D721Med (cell line): Measurements from ENCODE around the gene PTPN1.

Source experiments
- DNase-seq: peaks from one replicate; pipeline ENCODE4 v3.0.0; 2011; ENCODE audit warnings: low spot score; ENCODE audit not compliant: insufficient read length
- FAIRE-seq: peaks from 2 replicates; lab custom pipeline; 2011; peaks lifted over from hg19 to GRCh38; lab: Jason Lieb, UNC
- TF ChIP-seq, protein P1 (sequence below): IDR thresholded peaks from 2 replicates; pipeline ENCODE4 v1.5.1; 2012; ENCODE audit warnings: mild to moderate bottlenecking, control low read depth; ENCODE audit not compliant: insufficient read depth; ENCODE audit errors: missing control alignments

Gene PTPN1

DNA sequence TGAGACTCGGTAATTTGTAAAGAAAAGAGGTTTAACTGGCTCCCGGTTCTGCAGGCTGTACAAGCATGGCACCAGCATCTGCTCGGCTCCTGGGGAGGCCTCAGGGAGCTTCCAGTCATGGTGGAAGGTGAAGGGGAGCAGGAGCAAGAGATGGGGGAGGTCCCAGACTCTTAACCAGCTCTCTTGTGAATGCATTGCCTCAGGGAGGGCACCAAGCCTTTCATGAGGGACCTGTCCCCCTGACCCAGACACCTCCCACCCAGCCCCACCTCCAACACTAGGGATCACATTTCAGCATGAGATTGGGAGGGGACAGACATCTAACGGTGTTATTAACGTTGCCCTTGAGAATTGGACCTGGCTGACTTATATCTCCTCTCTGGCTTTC lies 68.6 kb downstream of the PTPN1 start:
- FAIRE-seq, result no peak
- TF ChIP-seq, protein P1, sequence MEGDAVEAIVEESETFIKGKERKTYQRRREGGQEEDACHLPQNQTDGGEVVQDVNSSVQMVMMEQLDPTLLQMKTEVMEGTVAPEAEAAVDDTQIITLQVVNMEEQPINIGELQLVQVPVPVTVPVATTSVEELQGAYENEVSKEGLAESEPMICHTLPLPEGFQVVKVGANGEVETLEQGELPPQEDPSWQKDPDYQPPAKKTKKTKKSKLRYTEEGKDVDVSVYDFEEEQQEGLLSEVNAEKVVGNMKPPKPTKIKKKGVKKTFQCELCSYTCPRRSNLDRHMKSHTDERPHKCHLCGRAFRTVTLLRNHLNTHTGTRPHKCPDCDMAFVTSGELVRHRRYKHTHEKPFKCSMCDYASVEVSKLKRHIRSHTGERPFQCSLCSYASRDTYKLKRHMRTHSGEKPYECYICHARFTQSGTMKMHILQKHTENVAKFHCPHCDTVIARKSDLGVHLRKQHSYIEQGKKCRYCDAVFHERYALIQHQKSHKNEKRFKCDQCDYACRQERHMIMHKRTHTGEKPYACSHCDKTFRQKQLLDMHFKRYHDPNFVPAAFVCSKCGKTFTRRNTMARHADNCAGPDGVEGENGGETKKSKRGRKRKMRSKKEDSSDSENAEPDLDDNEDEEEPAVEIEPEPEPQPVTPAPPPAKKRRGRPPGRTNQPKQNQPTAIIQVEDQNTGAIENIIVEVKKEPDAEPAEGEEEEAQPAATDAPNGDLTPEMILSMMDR, result no peak
- DNase-seq, result no peak

DNA sequence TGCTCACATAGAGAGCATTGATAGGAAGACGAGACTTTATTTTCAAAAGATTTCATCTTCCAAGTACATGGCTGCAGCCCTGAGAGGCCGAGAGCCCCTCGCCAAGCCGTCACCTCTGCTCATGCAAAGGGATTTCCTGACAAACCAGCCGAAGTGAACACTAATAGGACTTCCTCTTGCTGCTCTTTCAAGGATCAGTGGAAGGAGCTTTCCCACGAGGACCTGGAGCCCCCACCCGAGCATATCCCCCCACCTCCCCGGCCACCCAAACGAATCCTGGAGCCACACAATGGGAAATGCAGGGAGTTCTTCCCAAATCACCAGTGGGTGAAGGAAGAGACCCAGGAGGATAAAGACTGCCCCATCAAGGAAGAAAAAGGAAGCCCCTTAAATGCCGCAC lies 69.3 kb downstream of the PTPN1 start:
- DNase-seq, result no peak
- FAIRE-seq, result no peak
- TF ChIP-seq, protein P1, result no peak

DNA sequence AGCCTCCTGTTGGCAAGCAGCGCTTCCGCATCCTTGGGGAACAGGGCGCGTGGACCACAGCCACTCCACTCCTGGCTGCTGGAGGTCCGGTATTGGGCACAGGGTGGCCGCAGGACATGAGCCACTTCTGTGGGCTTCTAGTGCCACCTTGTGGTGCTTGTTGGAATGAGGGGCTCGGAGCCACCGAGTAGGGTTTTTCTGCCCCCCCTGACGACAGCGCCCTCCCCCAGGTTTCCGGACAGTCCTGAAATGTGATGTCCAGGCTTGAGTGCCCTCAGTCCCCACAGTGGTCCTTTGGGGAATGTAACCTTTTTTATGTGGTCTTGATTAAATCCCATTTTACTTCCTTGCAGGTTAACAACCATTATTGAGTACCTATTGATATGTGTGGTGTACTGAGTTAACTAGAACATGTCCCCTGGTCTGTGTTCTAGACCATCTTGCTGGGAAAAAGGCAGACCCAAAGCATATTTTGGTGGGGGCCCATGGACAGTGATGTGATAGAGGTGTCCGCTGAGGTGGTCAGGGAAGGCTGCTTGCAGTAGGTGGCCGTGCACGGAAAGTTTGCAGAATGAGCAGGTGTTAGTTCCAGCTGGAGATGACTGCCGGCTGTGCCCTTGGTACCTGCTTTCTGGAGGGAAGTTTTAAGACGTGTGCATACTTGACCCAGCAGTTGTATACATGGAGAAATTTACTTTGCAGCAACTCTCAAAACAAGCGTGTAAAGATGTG lies 70.0 kb downstream of the PTPN1 start:
- FAIRE-seq (no peak), DNase-seq (peak; percentile 80)
- TF ChIP-seq, protein P1, result peak; percentile 71

DNA sequence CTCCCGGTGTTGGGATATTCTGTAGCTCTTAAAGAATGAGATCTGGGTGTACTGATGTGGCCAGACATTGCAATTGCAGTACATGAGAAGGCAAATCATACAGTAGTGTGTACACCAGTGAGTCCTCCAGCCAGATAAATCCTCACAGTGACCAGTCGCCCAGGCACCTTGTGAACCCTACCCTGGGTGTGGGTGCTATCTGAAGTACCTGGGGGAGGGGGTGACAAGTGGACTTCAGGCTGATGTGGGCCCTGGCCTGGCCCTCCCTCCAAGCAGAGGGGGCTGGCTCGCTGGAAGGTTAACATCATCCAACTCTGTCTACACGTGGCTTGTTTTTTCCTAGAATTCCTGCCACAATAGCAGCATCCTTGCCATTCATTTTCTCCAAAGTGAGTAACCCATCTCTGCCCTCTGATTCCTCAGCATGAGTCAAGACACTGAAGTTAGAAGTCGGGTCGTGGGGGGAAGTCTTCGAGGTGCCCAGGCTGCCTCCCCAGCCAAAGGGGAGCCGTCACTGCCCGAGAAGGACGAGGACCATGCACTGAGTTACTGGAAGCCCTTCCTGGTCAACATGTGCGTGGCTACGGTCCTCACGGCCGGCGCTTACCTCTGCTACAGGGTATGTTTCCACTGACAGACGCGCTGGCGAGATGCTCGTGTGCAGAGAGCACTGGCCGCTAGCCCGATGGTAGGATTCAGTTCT lies 70.8 kb downstream of the PTPN1 start:
- FAIRE-seq, result no peak
- no peak for DNase-seq
- TF ChIP-seq, protein P1, result no peak

DNA sequence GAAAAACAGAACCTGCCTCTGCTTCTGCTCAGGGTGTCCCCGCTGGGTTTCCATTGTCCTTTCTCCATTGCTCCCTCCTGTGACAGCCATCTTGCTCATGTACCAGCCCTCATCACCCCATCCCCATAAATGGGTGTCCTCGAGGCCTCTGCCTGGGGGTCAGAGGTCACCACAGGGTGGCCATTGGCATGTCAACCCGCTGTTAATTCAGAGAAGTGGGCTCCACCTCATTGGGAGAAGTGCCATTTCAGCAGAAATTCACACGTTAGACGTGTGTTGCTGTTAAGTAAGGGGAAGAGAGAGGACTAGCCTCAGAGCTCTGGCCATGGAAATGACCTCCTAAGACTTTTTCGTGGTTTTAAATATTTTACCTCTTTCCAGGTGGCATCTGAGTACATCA lies 71.9 kb downstream of the PTPN1 start:
- TF ChIP-seq, protein P1, result no peak
- DNase-seq (no peak), FAIRE-seq (no peak)

DNA sequence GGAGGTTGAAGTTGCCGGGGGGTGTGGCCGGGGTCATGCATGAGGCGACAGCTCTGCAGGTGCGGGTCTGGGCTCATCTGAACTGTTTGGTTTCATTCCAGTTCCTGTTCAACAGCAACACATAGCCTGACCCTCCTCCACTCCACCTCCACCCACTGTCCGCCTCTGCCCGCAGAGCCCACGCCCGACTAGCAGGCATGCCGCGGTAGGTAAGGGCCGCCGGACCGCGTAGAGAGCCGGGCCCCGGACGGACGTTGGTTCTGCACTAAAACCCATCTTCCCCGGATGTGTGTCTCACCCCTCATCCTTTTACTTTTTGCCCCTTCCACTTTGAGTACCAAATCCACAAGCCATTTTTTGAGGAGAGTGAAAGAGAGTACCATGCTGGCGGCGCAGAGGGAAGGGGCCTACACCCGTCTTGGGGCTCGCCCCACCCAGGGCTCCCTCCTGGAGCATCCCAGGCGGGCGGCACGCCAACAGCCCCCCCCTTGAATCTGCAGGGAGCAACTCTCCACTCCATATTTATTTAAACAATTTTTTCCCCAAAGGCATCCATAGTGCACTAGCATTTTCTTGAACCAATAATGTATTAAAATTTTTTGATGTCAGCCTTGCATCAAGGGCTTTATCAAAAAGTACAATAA lies 72.5 kb downstream of the PTPN1 start:
- TF ChIP-seq, protein P1, result no peak
- FAIRE-seq (no peak), DNase-seq (no peak)
